ENCODE results near the gene ULBP3.

DNA sequence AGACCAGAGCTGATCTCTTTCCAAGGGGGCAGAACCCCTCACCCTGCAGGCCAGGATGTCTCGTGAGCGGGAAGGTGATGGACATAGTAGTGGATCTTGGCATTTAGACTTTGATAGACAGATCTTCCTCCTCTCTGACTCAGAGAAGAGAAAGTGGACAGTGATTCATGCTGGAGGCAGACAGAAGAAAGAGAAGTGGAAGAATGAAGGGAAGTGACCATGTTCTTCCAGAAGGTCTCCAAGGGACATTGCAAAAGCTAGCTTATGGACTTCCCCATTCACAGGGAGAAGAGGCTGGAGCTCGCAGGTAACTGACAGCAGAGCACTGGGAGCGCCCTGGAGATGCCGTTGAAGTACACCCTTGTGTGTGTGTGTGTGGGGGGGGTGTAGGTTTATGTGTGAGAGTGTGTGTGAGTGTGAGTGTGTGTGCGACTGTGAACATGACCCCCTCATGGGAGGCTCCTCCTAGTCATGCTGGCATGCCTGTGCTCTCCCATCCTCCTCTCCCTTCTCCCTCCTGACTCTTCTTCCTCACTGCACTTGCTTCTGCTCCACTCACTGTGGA is 35.6 kb downstream of the ULBP3 start:
- TF ChIP-seq, protein P1, sequence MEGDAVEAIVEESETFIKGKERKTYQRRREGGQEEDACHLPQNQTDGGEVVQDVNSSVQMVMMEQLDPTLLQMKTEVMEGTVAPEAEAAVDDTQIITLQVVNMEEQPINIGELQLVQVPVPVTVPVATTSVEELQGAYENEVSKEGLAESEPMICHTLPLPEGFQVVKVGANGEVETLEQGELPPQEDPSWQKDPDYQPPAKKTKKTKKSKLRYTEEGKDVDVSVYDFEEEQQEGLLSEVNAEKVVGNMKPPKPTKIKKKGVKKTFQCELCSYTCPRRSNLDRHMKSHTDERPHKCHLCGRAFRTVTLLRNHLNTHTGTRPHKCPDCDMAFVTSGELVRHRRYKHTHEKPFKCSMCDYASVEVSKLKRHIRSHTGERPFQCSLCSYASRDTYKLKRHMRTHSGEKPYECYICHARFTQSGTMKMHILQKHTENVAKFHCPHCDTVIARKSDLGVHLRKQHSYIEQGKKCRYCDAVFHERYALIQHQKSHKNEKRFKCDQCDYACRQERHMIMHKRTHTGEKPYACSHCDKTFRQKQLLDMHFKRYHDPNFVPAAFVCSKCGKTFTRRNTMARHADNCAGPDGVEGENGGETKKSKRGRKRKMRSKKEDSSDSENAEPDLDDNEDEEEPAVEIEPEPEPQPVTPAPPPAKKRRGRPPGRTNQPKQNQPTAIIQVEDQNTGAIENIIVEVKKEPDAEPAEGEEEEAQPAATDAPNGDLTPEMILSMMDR (IDR thresholded peaks at IDR 0.05) = no peak
- no peak for TF ChIP-seq POLR2A (IDR thresholded peaks at IDR 0.05)
- TF ChIP-seq POLR2AphosphoS5 (IDR thresholded peaks at IDR 0.05; ENCODE audit: insufficient read depth in 1 of 2, low read depth in 1 of 2) = no peak
